Globus pallidus (tissue), 1 donor: ENCODE results near the gene TCF12.

Source experiments
- DNase-seq: peaks from one replicate; pipeline ENCODE4 v3.0.0-alpha.2; 2015; ENCODE audit warnings: low spot score

The TCF12 gene

DNA sequence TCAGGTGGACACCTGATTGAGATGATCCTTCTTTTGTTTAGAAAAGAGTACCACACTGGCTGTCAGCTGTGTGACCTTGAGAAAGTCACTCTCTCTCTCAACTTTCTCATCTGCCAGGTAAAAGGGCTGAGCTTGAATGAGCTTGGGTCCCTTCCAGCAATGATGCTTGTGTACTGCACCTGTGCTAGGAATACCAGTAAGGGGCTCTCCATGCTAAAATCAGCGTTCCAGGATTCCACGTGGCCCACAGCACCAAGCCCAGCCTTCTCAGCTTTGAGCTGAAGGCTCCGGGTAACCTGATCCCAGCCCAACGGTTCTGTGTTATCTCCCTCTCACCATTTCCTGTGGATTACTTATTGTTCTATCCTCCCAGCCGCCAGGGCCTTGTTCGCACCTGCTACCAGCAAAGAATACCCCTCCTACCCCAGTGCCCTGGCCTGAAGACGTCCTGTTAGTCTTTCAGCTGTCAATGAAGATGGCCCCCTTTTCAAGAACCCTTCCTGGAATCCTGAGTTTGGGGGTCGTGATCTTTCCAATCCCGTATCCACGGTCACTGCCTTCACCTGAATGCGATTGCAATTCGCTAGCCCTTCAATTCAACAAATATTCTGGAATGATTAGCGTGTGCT lies 403.6 kb downstream of the TCF12 start:
- DNase-seq: no peak

DNA sequence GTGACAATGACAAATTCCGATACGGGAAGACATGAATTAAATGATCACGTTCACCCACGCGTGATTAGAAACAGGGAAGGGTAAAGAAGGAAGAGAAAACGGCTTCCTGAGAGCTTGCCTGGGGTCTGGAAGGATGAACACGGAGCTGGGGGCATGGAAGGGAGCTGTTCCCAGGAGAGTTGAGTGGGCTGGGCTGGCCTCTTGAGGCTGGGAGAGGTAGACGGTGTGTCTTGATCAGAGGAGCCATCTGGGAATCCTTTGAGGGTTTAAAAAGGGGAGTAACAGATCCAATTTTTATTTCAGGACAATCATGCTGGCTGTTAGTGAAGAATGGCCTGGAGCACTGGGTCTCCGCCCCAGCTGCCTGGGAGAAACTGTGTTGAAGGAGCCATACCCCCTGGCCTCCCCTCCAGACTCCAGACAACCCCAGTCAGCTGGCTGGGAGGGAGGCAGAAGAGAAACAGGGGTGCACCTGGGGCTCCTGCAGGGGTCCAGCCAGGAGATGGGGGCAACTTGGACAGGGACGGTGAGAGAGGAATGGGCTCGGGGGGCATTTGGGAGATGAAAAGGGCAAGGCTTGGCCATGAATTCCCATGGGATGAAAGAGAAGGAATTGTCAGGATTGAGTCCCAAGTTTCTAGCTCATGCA lies 404.3 kb downstream of the TCF12 start:
- DNase-seq: no peak

DNA sequence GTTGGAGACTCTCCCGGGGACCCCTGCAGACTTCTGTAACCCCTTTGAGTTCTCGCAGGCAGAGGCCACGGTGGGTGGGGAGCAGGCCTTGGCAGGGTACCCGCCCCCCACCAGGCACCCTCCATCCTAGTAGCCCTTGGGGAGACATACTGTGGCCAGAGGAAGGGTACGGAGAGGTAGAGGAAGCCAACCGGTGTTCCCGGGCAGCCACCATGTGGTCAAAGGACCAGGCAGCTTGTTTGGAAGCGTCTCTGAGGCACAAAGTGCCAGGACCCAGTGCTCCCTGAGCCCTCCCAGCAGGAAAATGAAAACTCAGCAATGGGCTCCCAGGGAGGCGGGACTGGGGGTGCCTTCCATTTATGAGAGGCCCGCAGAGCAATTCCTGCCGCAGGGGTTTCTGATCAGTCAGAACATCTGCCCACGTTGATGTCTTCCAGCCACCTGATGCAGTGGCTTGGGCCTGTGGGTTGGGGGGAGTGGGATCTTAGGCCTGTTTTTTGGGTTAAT lies 404.9 kb downstream of the TCF12 start:
- no peak for DNase-seq

DNA sequence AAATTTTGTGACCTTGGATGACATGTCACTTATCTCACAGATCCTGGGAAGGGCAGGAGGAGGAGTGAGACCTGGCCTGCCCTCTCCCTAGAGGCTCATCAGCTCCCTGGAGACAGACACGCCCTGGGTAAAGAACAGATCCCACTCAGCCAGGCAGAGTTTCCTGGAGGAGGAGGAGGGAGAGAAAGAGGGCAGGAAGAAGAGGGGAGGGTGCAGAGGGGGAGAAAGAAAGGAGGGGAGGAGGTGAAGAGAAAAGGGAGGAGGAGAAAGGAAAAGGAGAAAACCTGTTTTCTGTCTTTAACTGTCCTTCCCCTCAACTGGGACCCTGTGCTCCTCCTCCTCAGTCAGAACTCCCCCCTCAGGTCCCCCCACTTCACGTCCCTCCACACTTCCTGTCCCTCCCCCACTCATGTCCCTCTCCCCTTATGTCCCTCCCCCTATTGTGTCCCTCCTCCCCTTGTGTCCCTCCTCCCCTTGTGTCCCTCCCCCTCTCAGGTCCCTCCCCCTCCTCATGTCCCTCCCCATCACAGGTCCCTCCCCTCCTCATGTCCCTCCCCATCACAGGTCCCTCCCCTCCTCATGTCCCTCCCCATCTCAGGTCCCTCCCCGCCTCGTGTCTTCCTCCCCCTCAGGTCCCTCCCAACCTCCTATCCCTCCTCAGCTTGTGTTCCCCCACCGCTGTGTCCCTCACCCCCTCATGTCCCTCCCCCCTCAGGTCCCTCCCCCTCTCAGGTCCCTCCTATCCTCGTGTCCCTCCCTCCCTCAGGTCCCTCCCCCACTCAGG lies 405.6 kb downstream of the TCF12 start:
- no peak for DNase-seq

DNA sequence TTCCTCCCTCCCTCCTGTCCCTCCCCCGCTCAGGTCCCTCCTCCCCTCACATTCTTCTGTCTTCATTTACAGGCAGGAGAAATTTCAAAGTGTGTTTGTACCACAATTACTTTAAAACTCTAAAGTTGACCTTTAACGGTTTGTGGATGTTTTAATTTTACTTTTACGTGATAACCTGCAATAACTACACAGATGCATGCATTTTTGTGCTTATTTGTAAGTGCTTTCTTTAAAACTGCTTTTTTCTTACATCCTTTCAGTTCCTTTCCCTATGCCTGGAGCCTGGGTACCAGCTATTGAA lies 406.1 kb downstream of the TCF12 start:
- DNase-seq: no peak

DNA sequence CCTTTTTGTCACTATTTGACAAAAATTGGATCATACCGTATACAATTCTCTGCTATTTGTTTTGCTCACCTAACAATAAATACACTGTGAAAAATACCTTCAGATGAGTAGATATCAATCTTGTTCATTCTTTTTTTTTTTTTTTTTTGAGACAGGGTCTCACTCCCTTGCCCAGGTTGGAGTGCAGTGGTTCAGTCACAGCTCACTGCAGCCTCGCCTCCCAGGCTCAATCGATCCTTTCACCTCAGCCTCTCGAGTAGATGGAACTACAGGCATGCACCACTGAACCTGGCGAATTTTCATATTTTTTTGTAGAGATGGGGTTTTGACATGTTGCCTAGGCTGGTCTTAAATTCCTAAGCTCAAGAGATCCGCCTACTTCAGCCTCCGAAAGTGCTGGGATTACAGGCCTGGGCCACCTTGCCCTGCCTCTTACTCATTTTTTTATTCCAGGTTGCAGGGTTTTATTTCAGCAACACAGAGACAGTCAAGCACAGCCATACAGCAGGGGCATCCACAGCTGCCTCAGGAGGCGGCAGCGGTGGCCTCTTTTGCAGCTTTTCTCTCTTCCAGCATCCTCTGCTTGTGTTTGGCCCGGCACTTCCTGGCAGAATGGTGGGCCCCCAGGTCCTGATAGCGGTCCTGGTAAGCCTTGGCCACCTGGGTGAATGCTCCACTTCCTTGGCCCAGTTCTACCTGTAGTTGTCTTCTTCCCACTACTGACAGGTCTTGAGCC lies 406.7 kb downstream of the TCF12 start:
- no peak for DNase-seq

DNA sequence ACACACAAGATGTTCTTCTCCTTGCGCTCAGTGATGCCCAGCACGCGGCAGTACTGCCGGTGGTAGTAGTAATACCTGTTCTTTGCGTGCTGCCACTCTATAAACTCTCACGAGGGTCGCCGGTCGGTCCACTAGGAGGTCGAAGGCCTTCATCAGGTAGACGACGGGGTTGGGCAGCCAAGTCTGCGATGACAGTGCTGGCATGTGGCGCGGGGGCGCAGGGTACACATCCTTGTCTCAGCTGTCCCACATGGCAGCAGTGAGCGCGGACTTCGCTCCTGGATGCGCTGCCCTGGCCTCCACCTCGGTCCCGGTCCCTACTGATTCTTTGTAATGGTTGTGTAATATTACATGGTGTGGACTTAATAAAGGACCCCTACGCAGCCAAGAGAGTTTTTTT lies 407.8 kb downstream of the TCF12 start:
- DNase-seq: no peak

DNA sequence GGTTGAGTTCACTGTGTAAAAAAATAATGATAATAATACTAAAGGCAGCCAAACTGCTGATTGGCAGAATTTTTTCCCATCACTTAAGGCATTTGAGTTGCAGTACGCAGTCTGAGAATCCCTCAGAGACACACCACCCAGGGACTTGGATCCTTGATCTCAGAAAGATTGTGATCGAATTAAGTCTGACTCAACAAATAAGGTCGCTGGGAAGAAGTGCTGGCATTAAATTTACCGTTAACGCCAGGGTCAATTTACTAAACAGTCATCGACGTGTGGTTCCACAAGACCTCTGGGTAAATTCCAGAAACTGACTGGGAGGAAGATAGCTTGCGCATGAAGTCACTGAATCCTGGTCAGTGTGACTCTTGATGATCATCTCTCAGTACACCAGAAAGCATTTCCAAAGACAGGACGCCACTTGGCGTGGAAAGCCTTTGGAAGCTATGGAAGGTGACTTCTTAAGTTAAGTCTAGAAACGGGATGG lies 409.6 kb downstream of the TCF12 start:
- DNase-seq: no peak

DNA sequence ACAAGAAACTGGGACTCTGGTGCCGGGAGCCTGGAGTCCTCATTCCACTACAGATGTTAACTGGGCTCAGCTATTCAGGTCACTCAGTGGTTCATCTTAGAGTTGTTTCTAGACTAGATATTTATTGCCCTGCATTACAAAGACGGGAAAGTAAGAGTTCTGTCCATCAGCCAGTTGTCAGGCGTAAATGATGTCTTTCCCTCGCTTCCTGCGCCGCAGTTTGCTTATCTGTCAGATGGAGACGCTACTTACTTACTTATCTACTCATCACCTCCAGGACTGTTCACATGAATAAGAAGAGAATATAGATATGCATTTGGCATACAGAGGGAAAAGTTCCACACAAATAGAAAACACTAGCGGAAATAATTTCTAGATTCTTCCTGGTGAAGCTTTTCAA lies 410.0 kb downstream of the TCF12 start:
- no peak for DNase-seq

DNA sequence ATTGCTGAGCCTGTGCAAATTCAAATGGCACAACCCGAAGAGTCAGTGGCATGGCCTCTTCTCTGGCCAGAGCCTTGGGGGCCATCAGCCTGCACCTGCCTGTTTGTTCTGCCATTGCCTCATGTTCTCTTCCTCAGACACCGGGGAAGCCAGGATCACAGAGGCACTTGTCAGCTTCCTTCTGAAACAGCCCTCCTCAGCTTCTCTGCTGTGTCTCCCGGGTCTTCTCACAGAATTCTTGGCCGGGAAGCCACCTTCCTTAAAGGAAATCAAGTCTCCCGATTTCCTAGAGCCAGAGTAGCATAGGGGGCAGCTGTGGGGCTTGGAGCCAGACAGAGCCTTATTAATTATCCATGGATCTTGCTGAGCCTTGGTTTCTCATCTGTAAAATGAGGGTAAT lies 410.5 kb downstream of the TCF12 start:
- DNase-seq: no peak

DNA sequence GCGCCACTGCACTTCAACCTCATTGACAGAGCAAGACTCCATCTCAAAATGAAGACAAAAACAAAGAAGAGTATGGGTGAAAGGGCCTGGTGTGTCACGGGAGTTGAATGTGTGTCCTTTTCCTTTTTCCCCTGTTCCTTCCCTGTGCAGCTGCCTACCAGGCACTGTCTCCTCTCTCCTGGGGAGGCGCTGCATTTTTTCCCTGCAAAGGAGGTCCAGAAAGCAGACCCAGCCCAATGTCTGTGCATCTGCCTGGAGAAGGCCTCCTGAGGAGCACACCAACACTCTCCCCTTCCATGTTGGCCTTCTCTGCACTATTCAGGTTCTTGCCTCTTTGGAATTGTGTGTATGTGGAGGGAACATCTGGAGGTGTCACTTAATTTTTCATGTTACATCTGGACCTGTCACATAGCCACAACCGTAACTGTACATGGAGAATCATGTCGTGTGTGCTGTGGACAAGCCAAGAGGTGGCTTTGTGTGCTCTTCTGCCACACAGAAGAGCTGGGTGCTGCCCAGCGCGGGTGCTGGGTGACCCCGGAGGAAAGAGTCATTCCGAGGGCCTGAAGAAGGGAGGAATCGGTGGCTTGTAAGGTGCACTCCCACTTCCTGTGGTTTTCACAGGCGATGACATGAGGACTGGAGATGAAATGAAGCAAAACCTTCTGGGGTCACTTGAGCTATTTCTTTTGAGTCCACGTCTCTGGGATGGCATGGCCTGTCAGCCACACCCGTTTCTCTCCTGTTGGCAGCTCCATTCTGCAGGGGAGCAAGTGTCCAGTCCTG lies 411.3 kb downstream of the TCF12 start:
- no peak for DNase-seq

DNA sequence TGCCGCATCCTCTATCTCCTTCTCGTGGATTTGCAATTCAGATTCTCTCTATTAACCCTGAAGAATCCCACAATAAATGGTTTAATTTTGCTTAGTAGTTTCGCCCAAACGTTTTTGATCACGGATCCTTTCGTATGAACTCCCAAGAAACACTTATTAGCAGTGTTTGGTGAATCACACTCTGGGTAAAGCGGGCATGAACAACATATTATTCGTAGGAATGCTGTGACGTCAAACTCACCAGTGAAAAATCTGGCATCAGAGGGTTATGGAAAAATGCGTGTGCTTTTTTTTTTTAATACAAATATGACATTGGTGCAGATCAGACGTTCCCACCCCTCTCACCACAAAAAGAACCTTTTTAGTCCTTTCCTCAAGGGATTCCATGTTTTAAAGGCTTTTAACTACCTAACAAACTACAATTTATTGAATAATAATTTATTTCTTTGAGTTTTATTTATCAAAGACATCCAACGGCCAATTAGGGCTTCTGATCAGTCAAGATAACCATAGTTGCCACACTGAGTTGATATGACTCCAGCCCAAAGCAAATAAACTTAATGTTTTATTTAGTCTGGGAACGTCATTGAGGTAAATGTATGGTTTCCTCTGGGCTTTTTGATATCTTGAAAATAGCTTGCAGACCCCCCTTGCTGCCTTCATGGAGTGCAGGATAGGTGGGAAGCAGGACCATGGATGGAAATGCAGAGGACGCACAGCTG lies 412.3 kb downstream of the TCF12 start:
- DNase-seq: no peak

DNA sequence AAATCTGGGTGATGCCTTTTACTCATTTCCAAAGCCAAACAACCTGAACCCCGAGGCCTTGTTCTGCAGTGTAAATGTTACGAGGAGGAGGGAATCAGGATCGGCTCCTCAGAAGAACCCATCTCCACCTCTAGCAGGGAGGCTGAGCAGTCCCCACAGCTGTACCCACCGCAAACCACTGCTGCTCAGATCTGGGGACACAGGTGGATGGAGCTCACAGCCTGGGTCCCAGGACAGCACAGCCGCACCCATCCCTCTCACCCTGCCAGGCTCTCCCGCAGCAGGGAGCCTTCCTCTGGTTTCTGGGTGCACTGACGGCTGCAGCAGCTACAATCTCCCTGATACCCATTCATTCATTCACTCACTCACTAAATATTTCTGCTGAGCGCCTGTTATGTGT lies 413.9 kb downstream of the TCF12 start:
- no peak for DNase-seq

DNA sequence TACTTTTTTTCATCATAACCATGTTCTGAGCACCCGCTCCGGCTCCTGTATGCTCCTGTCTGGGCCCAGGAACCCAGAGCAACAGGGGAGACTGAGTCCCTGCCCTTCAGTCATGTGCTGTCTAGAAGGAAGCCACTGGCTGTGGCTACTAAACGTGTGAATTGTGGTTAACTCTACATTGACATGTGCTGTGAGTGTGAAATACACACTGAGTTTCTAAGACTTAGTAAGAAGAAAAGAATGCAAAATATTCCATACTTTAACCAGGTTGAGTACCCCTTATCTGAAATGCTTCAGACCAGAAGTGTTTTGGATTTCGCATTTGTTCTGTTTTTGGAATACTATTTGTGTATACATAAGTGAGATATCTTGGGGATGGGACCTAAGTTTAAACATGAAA lies 415.0 kb downstream of the TCF12 start:
- no peak for DNase-seq

DNA sequence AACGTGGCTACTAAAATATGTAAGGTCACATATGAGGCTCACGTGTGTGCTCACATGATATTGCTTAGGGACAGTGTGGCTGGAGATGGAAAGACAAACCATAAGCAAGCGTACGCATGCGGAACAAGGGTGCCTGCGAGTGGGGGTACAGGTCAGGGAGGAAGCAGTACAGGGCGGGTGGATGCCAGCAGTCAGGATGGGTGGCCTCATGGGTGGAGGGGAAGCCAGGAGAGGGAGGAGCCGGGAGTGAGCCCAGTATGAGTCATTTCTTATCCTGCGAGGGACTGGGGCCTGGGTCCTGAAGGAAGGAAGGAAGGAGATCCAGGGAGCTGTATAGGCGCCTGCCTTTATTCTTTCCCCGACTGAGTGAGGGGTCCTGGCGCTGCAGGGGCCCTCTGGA lies 415.8 kb downstream of the TCF12 start:
- DNase-seq: no peak

DNA sequence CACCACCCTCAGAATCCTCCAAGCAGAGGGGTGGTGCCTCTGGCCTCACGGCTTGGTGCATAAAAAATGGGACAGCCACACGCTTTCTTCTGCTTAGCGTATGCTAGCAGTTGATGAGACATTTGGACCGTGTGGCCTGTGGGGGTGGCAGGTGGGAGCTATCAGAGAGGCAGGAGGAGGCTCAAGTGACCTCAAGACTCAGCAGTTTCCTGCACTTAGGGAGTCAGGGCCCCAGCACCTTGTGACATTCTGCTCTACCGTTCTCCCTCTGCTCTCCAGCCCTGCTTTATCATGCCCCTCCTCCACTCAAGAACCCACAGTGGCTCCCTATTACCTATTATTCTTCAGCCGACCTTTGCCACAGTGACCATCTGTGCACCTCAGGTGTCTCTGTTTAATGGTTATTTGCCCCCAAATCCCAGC lies 416.9 kb downstream of the TCF12 start:
- DNase-seq: no peak

DNA sequence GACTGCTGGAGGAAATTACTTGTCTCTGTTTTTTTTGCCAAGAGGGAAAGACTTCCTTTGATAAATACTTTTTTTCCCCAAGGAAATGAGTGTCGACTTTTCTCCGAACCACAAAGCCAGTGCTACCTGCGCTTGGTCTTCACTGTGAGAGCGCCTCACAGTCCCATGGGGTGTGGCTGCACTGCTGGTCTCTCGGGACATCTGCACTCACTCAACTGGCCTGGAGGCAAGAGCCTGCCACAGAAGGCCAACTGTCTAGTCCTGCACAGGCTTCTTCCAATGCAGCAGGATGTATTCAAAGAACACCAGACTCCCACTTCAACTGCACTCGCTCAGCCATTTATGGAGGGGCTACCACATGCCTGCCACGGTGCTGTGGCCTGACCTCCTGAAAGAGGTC lies 417.3 kb downstream of the TCF12 start:
- DNase-seq: no peak

DNA sequence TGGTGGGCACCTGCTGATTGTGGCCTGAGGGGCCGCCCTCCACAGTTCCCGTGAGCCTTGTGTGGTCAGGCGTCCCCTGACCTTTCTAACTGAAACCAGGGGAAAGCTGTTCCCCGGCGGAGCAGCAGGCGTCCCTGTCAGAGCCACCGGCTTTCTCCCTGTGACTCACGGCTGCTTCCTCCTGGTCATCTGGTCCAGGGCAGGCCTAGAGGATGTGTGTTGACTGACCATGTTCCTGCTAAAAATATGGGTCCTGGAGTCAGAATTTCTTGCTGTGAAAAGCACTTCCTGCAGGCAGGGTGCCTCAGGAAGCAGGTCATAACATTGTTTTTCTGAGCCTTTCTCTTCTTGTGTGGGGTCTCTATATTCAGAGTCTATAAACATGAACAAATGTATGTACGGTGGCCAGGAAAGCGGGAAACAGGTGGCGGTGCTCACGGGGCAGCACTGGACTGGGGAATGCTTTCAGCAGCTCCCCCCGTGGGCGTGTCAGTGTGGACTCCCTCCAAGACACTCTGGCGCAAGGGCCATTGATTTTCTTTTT lies 419.5 kb downstream of the TCF12 start:
- no peak for DNase-seq

DNA sequence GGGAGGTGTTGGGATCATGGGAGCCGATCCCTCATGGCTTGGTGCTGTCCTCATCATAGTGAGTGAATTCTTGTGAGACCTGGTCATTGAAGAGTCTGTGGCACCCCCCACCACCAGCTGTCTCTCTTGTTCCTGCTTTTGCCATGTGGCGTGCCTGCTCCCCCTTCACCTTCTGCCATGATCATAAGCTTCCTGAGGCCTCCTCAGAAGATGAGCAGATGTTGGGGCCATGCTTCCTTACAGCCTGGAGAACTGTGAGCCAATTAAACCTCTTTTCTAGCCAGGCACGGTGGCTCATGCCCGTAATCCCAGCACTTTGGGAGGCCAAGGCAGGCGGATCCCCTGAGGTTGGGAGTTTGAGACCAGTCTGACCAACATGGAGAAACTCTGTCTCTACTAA lies 420.9 kb downstream of the TCF12 start:
- no peak for DNase-seq
